WTC11 (cell line): Measurements from ENCODE around the gene CD300LG. TPM values are rescaled to one million over a fixed set of nuclear protein-coding genes. Genes with fewer than 3 reads are reported as not detected.
"Not testable (repeated sequence)": the region's sequence is repeated elsewhere in the genome, so short reads cannot be mapped to it uniquely, and the experiment has no call there.

Source experiments
- ATAC-seq: fragments of 200-7000 bp; cut with Tn5 transposase; 2 replicates; pipeline ENCODE4 v1.10.0; 2021; ENCODE audit warnings: mild to moderate bottlenecking, moderate library complexity
- CTCF ChIA-PET: fragments of 300-600 bp; sonication (Branson Sonifier 250); formaldehyde crosslinking; loops from one replicate; lab custom pipeline; 2021; ENCODE audit warnings: antibody characterized with exemption; lab: Charles Lee
- POLR2A ChIA-PET: fragments of 350-600 bp; sonication (Branson Sonifier 250); formaldehyde crosslinking; loops from one replicate; lab custom pipeline; 2021; ENCODE audit warnings: antibody characterized with exemption; lab: Charles Lee
- DNase-seq: peaks from one replicate; pipeline ENCODE4 v3.0.0; 2021; ENCODE audit warnings: low spot score
- H3K27ac Mint-ChIP-seq: 2 replicates; pipeline ENCODE4 v1.8.0; 2021; ENCODE audit warnings: mixed read lengths
- H3K27me3 Mint-ChIP-seq: 2 replicates; pipeline ENCODE4 v1.8.0; 2021; ENCODE audit warnings: low read depth, mild to moderate bottlenecking, moderate library complexity, mixed read lengths
- H3K36me3 Mint-ChIP-seq: 2 replicates; pipeline ENCODE4 v1.8.0; 2021; ENCODE audit warnings: mixed read lengths
- H3K4me1 Mint-ChIP-seq: 2 replicates; pipeline ENCODE4 v1.8.0; 2022; ENCODE audit warnings: mixed read lengths
- H3K4me3 Mint-ChIP-seq: 2 replicates; pipeline ENCODE4 v1.8.0; 2021; ENCODE audit warnings: mild to moderate bottlenecking, moderate library complexity, mixed read lengths
- H3K9me3 Mint-ChIP-seq: 2 replicates; pipeline ENCODE4 v1.8.0; 2021; ENCODE audit warnings: mixed read lengths
- AR ChIP-seq: fragments of 250-450 bp; sonication (Bioruptor Pico); IDR thresholded peaks from 2 replicates; pipeline ENCODE4 v1.9.0; 2021; ENCODE audit warnings: mild to moderate bottlenecking
- CBFB ChIP-seq: sonication (generic); formaldehyde crosslinking; IDR thresholded peaks from 2 replicates; pipeline ENCODE4 v1.8.1; 2022; ENCODE audit warnings: mild to moderate bottlenecking, low read depth, missing genetic modification reagents
- CDX4 ChIP-seq: fragments of 250-450 bp; sonication (Bioruptor Pico); IDR thresholded peaks from 2 replicates; pipeline ENCODE4 v1.9.0; 2021; ENCODE audit warnings: moderate library complexity, mild to moderate bottlenecking, inconsistent platforms, borderline replicate concordance
- ERG ChIP-seq: fragments of 250-450 bp; sonication (Bioruptor Pico); IDR thresholded peaks from 2 replicates; pipeline ENCODE4 v1.8.0; 2021; ENCODE audit warnings: mild to moderate bottlenecking
- ETV6 ChIP-seq: sonication (generic); formaldehyde crosslinking; IDR thresholded peaks from 2 replicates; pipeline ENCODE4 v1.8.1; 2022; ENCODE audit warnings: mild to moderate bottlenecking, missing genetic modification reagents
- GTF2I ChIP-seq: fragments of 250-450 bp; sonication (Bioruptor Pico); conservative IDR thresholded peaks from 2 replicates; pipeline ENCODE4 v1.4.0; 2021; ENCODE audit warnings: mild to moderate bottlenecking
- IRF2 ChIP-seq: sonication (generic); formaldehyde crosslinking; IDR thresholded peaks from 2 replicates; pipeline ENCODE4 v1.8.0; 2022; ENCODE audit warnings: low read depth, missing genetic modification reagents, borderline replicate concordance
- JUN ChIP-seq: sonication (generic); formaldehyde crosslinking; IDR thresholded peaks from 2 replicates; pipeline ENCODE4 v1.8.0; 2023; ENCODE audit warnings: mild to moderate bottlenecking, missing genetic modification reagents
- MLX ChIP-seq: sonication (generic); formaldehyde crosslinking; IDR thresholded peaks from 2 replicates; pipeline ENCODE4 v1.8.1; 2023; ENCODE audit warnings: mild to moderate bottlenecking, missing genetic modification reagents, moderate library complexity
- NFATC4 ChIP-seq: fragments of 250-450 bp; sonication (Bioruptor Pico); IDR thresholded peaks from 2 replicates; pipeline ENCODE4 v1.9.0; 2021; ENCODE audit warnings: mild to moderate bottlenecking
- NR3C1 ChIP-seq: sonication (generic); formaldehyde crosslinking; conservative IDR thresholded peaks from 2 replicates; pipeline ENCODE4 v1.8.1; 2023; ENCODE audit warnings: low read depth, mild to moderate bottlenecking, missing genetic modification reagents
- OVOL2 ChIP-seq: fragments of 250-450 bp; sonication (Bioruptor Pico); IDR thresholded peaks from 2 replicates; pipeline ENCODE4 v1.9.0; 2021; ENCODE audit warnings: mild to moderate bottlenecking, borderline replicate concordance
- PRDM15 ChIP-seq: sonication (generic); formaldehyde crosslinking; IDR thresholded peaks from 2 replicates; pipeline ENCODE4 v1.8.0; 2022; ENCODE audit warnings: missing genetic modification reagents
- RORB ChIP-seq: fragments of 250-450 bp; sonication (Bioruptor Pico); IDR thresholded peaks from 2 replicates; pipeline ENCODE4 v1.9.0; 2021; ENCODE audit warnings: mild to moderate bottlenecking
- SOX15 ChIP-seq: fragments of 250-450 bp; sonication (Bioruptor Pico); IDR thresholded peaks from 2 replicates; pipeline ENCODE4 v1.9.0; 2021; ENCODE audit warnings: mild to moderate bottlenecking
- TEAD1 ChIP-seq: sonication (generic); formaldehyde crosslinking; IDR thresholded peaks from 2 replicates; pipeline ENCODE4 v1.8.0; 2022; ENCODE audit warnings: mild to moderate bottlenecking, missing genetic modification reagents
- TEAD4 ChIP-seq: sonication (generic); formaldehyde crosslinking; IDR thresholded peaks from 2 replicates; pipeline ENCODE4 v1.8.0; 2022; ENCODE audit warnings: mild to moderate bottlenecking, missing genetic modification reagents
- ZBTB21 ChIP-seq: sonication (generic); formaldehyde crosslinking; IDR thresholded peaks from 2 replicates; pipeline ENCODE4 v1.8.1; 2023; ENCODE audit warnings: mild to moderate bottlenecking, missing genetic modification reagents, borderline replicate concordance
- ZBTB43 ChIP-seq: sonication (generic); formaldehyde crosslinking; IDR thresholded peaks from 2 replicates; pipeline ENCODE4 v1.8.1; 2023; ENCODE audit warnings: mild to moderate bottlenecking, missing genetic modification reagents
- ZMAT4 ChIP-seq: fragments of 250-450 bp; sonication (Bioruptor Pico); IDR thresholded peaks from 2 replicates; pipeline ENCODE4 v1.9.0; 2021; ENCODE audit warnings: mild to moderate bottlenecking
- ZNF232 ChIP-seq: sonication (generic); formaldehyde crosslinking; IDR thresholded peaks from 2 replicates; pipeline ENCODE4 v1.8.0; 2022; ENCODE audit warnings: mild to moderate bottlenecking, missing genetic modification reagents
- ZNF416 ChIP-seq: fragments of 250-450 bp; sonication (Bioruptor Pico); IDR thresholded peaks from 2 replicates; pipeline ENCODE4 v1.9.0; 2021; ENCODE audit warnings: mild to moderate bottlenecking, inconsistent platforms
- total RNA-seq: library from RNA; stranded (reverse); gene quantifications from 3 replicates; pipeline ENCODE4 v1.2.3, GENCODE V29; 2021

The CD300LG gene
- total RNA-seq, 1 experiment from 2014 or later: not detected

GRCh38 chr17:43841282-43841681 lies 5.7 kb upstream of the CD300LG start (continued):
- no peak for TF ChIP-seq CDX4 (CRISPR knock-in tag)
- no peak for TF ChIP-seq ZNF416 (CRISPR knock-in tag)
- TF ChIP-seq CBFB (CRISPR knock-in tag): no peak
- TF ChIP-seq TEAD1 (CRISPR knock-in tag): no peak

GRCh38 chr17:43842091-43842974 lies 4.6 kb upstream of the CD300LG start:
- H3K27me3 Mint-ChIP-seq, DNase-seq, POLR2A ChIA-PET, H3K9me3 Mint-ChIP-seq, H3K4me3 Mint-ChIP-seq, ATAC-seq, H3K36me3 Mint-ChIP-seq, H3K27ac Mint-ChIP-seq: not testable (repeated sequence)
- peaks cover 22% of the 10 kb centered on the region for H3K4me1 Mint-ChIP-seq
- CTCF ChIA-PET: interaction anchor here (0.7 to 3.1 kb wide), 6 partner anchors 11 to 116 kb away, joined by 4 to 11 read pairs (median 4); no protein-coding TSS in a partner anchor

- H3K36me3 Mint-ChIP-seq: no peaks in the 10 kb centered on the region
- POLR2A ChIA-PET: interaction anchor here (0.6 kb wide), 1 partner anchor 24 kb away, joined by 4 read pairs; no protein-coding TSS in a partner anchor
- ATAC-seq: no peak
- H3K4me3 Mint-ChIP-seq: no peak overlapping the region
- peaks cover 5% of the 10 kb centered on the region for H3K27me3 Mint-ChIP-seq
- H3K9me3 Mint-ChIP-seq: no peaks in the 10 kb centered on the region
- DNase-seq: no peak
- H3K27ac Mint-ChIP-seq: no peak overlapping the region
- CTCF ChIA-PET: interaction anchor here (1.2 kb wide), 1 partner anchor 29 kb away, joined by 5 read pairs; no protein-coding TSS in a partner anchor
- H3K4me1 Mint-ChIP-seq: peaks cover 26% of the 10 kb centered on the region
- TF ChIP-seq RORB (no peak), OVOL2 (CRISPR knock-in tag) (no peak), JUN (CRISPR knock-in tag) (no peak), ZBTB21 (CRISPR knock-in tag) (no peak), NFATC4 (no peak), NR3C1 (CRISPR knock-in tag) (no peak), ETV6 (CRISPR knock-in tag) (no peak), AR (no peak), IRF2 (no peak), ZNF232 (CRISPR knock-in tag) (no peak), ZBTB43 (CRISPR knock-in tag) (no peak), TEAD4 (no peak), PRDM15 (CRISPR knock-in tag) (no peak), GTF2I (CRISPR knock-in tag) (no peak), SOX15 (CRISPR knock-in tag) (no peak), TEAD1 (CRISPR knock-in tag) (no peak), ZMAT4 (CRISPR knock-in tag) (no peak), ERG (CRISPR knock-in tag) (no peak), MLX (CRISPR knock-in tag) (no peak)
Observed at GRCh38 chr17:43842975-43843325, 4.0 kb upstream of the CD300LG start.
